ENCODE measurements around the gene GLB1L3.
"Not testable (repeated sequence)": the region's sequence is repeated elsewhere in the genome, so short reads cannot be mapped to it uniquely, and the experiment has no call there.

The GLB1L3 gene

DNA sequence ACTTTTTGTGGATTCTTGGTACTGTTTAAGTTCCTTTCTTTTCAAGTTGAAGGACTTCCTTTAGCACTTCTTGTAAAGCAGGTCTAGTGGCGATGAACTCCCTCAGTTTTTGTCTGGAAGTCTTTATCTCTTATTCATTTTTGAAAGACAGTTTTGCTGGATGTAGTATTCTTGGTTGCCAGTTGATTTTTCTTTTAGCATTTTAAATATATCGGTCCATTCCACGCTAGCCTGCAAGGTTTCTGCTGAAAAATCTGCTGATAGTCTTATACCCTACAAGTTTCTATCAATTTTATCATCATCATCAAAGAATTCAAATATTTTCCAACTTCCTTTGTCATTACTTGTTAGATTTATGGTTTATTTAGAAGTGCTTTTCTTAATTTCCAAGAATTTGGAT is 40.9 kb downstream of the GLB1L3 start:
- DNase-seq, result no peak

DNA sequence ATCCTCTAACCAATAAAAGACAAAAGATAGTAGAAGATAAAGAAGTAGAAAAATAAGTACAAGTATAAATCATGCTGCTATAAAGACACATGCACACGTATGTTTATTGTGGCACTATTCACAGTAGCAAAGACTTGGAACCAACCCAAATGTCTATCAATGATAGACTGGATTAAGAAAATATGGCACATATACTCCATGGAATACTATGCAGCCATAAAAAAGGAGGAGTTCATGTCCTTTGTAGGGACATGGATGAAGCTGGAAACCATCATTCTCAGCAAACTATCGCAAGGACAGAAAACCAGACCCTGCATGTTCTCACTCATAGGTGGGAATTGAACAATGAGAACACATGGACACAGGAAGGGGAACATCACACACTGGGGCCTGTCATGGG is 45.2 kb downstream of the GLB1L3 start:
- DNase-seq, result not testable (repeated sequence)

DNA sequence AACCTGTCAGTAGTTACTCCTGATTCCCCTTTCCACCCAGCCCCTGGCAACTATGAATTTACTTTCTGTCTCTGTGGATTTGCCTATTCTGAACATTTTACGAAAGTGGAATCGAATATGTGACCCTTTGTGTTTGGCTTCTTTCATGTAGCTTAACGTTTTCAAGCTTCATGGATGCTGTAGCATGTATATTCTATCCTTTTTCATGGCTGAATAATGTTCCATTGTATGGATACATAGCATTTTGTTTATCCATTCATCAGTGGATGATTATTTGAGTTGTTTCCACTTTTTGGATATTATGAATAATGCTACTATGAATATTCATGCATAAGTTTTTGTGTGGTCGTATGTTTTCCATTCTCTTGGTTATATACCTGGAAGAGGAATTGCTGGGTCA is 46.4 kb downstream of the GLB1L3 start:
- DNase-seq, result no peak

DNA sequence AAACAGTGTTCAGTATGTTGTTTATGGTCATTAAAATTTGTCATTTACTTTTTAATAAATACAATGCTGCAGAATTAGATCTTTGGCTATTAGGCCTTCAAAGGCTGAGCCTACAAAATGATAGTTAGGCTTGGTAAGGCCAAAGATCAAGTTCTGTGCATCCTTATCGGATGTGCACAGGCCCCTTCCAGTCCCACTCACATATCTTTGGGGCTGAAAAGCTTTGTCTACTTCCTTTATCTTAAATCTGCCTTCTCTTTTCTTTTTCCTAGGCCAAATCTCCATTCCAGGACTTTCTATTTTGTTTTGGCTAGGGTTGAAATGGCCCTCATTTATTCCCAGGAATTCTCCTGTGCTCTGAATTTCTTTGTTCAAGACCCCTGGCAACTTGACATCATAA is 52.3 kb downstream of the GLB1L3 start:
- DNase-seq, result no peak

DNA sequence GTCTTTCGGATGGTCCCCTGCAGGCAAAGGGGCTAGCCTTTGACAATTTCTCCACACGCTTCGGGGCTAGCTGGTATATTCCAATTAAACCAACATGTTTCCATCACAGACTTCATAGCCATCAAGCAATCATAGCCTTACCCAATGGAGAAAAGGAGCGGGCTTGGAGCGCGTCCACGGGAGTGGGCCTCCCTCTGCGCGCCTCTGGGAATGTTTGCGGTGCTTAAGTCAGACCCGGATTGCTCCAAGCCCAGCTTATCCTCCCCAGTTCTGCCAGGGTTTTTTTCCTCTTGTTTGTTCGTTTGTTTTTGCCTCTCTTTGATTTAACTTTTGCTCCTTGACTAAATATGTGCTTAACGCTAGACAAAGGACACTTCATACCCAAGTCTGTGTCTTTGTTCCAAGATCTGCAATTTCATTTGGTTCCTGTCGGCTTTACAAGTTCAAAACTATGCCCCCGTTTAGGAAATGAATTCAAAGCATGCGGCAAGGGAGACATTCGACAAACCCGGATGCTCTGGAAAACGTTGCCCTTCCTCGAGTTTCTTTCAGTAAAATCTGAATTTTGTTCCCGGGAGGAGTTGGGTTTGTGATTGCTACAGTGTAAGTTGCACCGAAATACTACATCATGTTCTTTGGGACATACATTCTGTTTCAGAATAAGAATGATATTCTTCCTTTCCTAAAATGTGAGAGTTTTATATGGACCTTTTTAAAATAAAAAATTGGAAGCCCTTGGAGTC is 54.6 kb downstream of the GLB1L3 start:
- no peak for DNase-seq

DNA sequence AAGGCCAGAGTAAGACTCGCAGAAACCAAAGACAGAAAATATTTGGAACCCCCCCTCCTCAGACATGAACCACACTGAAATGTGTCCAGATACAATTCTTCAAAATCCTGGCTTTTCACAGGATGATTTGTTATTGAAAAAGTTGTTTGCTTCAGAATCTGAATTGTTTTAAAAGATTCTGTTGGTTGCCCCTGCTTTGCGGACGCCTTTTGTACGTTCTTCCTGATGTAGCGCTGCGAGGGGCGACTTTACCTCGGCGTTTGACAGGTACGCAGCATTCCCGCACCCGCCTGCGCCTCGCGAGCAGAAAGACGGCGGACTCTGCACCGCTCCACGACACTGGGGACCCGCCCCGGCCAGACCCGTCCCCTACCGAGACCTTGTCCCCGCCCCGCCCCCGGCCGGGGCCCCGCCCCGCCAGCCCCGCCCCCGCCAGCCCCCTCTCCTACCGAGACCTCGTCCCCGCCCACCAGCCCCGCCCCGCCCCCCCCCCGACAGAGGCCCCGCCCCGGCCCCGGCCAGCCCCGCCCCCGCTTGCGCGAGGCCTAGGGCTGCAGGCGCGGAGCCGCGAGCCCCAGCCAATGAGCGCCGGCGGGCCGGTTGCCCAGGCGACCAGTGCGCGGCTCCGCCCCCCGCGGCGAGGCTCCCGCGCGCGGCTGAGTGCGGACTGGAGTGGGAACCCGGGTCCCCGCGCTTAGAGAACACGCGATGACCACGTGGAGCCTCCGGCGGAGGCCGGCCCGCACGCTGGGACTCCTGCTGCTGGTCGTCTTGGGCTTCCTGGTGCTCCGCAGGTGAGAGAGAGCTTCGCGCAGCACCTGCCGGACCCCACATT is 55.4 kb downstream of the GLB1L3 start, which contains the start of gene GLB1L2:
Gene GLB1L2, plus strand, starts transcription at position 635 of the 835 bp plus-strand sequence. Its CDS starts 74 bp downstream, at position 709.
- peak; percentile 26 for DNase-seq

DNA sequence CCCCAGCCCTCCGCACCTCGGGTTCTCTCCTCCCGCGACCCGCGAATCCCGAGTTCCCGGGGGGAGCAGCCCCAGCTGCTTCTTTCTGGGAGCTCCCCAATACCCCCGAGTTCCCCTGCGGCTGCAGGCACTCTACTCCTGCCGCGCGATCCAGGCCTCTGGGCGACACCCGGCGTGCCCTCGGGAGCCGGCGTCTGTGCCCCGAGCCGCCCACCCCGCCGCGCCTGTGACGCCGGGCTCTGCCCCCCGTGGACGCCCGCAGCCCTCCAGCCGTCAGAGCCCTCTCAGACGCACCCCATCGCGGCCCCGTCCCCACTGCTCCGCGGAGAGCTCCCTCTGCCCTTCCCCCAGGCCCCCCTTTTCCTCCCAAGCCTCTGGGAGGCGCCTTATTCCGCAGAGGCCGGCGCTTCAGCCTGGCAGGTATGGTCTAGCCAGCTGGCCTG is 56.0 kb downstream of the GLB1L3 start:
- DNase-seq, result no peak

DNA sequence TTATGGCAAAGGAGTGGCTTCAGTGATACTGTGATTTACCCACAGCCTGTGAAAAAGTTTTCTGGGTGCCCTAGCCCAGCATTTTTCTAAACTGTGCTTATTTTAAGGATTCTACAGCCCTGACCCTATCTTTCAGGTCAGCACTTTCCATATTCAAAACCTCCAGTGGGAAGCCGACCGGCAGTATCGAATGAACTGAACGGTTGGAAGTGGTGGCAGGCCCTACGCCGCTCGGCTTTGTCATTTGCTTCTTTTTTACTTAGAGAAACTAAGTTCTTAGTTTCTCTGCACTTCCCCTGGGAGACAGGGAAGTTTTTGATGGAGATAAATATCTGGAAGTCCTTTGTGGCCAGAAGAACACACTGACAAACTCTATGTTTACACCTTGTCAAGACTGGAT is 56.6 kb downstream of the GLB1L3 start:
- DNase-seq, result no peak

DNA sequence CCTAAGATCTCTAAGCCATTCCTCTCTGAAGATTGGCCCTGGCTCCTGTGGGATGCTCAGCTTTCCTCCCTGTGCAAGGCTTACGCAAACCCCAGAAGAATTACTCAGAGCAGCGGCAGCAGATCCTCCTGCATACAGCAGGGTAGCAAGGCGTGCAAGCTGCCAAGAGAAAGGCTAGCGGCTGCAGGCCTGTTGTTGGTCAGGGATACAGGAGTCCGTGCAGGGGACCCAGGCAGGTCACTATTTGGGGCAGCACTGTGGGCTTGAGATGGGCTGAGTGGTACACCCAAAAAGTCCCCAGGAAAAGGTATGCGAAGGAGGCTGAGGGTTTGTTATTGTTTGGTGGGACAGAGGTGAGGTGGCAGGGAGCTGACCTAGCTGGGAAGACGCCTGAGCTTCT is 57.1 kb downstream of the GLB1L3 start:
- DNase-seq, result no peak

DNA sequence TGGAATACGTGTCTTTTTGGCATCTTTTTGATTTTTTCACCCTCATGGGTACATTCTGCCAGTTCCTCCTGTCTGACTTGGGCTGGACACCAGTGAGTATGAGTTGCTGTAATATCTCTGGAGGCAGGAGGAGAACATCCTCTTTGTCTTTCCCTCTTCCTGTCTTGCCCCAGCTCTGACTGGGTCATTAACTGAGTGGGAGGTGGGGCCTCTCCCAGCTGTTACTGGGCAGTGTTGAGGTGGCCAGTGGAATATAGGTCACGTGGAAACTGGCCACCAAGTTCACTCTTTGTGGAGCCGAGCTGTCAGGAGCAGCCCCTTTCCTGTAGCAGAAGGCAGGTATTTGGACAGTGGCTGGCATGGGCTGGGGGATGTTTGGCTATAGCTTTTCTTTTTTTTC is 57.8 kb downstream of the GLB1L3 start:
- no peak for DNase-seq

DNA sequence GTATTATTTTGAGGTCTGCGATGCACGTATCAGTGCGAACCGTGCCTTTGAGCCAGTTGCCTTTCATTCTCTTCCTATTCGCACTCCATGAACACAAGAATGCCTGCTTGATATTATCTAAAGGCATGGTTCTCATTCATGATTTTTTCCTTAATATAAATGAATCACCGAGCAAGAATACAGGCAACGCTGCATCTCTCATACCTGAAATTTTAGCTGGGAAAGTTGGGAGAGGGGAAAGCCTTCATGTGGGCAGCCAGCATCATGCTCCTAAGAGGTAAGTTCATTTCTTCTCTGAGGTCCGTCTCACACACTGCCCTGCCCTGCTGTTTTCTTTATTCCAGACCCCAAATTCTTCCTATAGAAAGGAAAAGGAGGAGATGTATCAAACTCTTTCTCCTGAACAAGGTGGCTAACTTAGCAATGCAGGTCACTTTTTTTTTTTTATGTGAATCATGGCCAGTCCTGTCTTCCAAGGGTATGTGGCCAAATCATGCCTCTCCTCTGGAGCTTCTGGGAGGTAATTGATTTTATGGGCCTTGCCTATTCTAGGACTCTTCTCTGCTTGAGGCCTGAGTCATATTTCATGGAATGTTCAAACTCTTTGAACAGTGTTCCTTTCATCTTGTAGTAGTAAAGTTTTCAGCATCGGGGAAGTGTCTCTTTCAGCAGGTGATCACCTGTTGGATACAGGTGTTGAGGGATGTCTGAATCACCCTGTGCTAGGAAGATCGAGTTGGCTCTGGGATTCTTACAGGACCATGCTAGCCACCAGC is 58.8 kb downstream of the GLB1L3 start:
- DNase-seq, result no peak

DNA sequence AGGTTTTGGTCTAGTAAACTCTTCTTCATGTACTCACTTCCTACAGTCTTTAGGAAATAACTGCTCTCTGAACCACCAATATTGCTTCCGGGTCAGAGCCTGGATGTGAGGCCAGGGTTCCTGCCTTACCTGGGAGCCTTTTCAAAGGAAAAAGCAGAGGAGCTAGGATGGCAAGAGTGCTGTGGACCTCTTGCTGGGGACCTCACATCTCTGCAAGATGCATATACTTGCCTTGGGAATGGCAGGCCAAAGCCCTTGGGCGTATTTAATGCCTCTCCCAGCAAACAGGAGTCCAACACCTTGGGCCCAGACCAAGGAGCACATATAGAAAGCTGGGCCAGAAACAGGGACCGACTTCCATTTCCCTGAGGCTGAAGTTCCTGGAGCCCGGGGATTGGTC is 60.9 kb downstream of the GLB1L3 start:
- no peak for DNase-seq

DNA sequence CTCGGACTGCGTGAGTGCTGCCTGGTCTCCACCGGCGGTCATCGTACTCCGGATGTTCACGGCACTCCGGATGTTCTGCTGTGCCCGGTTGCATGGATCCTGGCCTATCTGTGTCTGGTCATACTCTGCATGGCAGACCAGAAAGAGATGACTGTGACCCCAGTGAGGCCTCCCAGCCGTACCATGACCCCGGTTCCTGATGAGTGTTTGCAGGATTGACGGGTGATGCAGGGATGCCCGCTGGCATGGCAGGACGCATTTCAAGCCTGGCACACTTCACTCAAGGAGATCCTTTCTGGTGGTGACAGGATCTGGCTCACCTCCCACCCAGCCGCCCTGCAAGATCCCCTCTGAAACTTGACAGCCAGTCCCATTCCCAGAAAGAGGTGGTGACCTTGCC is 61.9 kb downstream of the GLB1L3 start:
- DNase-seq, result no peak

DNA sequence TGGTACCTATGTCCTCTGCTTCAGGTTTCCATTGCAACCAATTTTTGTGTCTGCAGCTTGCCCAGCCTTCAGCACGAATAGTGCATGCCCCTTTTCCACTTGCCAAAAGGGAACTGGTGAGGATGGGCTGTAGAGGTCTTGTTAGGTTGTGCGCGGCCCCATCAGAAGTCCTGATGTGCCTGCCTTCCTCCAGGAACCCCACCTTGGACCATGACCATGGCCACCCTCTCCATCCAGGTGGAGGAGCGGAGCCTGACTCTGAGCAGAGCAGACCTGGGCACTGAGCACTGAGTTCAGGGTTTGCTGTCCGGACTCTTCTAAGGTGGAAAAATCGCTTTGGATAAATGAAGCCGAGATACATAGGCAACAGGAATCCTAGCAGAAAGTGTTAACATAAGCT is 62.5 kb downstream of the GLB1L3 start:
- no peak for DNase-seq

DNA sequence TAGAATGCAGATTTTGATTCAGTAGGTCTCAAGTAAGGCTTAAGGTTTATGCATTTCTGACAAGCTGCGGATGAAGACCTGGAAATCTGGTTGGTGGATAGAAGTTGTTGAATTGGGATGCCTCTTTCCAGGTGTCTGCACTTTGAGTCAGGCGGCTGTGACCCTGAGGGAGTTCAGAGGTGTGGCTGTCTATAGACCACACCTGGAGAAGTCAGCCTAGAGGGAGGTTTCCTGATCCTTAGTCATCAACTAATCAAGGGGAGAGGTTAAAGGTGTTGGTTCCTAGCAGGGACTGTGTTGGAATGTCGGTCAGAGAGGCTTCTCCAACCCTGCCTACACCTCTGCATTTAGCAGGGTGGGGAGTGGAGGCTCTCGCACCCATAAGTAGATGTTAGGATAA is 63.6 kb downstream of the GLB1L3 start:
- no peak for DNase-seq

DNA sequence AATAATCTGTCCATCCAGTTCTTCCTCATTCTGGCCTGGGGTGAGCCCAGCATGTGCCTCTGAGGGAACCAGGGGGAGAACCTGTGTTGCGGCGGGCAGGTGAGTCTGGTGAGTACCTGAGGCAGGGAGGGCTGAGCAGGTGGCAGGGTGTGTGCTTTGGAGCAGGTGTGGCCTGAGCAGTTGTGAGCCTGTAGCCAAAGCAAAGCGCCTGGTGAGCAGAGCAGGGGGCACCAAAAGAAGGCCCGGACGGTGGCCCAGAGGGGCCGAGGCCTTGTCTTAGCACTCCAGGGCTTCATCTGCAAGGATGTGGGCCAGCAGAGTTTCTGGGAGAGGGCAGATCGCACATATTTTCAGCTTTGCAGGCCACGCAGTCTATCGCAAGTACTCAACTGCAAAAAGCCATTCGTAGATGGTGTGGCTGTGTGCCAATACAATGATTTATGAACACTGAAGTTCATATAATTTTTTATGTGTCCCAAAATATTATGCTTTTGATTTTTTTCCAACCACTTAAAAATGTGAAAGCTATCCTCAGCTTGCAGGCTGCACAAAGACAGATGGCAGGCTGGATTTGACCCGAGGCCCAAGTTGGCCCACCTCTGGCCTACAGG is 64.3 kb downstream of the GLB1L3 start:
- no peak for DNase-seq

DNA sequence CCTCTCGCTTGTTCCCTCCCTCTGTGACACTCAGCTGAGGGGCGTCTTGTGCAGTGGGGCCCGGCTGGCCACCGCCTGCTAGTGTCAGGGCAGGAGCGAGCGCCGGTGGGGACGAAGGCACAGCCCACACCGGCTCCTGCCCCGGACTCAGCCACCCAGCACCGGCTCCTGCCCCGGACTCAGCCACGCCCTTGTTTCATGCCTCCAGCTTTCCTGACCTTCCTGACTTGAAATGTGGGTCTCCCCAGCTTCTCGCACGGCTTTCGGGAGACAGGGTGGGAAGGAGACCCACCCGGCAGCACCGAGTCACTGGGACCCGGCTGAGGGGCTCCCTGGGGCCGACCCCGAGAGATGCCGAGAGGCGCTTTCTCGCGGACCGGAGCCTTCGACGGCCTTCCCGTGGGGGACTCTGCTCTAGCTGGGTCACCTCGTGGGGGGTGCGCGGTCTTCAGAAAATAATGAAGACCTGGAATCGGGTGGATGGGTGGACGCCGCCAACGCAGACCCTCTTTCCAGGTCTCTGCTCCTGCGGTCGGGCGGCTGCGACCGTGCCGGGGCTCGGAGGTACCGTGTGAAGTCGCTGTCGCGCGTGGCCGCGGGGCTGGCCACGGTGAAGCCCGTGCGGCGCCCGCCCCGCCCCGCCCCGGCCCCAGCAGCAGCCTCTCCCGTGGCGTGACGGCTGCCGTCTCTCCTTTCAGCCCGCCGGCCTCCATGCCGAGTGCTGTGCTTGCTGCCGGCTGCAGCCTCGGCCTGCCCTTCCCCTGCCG is 65.8 kb downstream of the GLB1L3 start:
- no peak for DNase-seq

DNA sequence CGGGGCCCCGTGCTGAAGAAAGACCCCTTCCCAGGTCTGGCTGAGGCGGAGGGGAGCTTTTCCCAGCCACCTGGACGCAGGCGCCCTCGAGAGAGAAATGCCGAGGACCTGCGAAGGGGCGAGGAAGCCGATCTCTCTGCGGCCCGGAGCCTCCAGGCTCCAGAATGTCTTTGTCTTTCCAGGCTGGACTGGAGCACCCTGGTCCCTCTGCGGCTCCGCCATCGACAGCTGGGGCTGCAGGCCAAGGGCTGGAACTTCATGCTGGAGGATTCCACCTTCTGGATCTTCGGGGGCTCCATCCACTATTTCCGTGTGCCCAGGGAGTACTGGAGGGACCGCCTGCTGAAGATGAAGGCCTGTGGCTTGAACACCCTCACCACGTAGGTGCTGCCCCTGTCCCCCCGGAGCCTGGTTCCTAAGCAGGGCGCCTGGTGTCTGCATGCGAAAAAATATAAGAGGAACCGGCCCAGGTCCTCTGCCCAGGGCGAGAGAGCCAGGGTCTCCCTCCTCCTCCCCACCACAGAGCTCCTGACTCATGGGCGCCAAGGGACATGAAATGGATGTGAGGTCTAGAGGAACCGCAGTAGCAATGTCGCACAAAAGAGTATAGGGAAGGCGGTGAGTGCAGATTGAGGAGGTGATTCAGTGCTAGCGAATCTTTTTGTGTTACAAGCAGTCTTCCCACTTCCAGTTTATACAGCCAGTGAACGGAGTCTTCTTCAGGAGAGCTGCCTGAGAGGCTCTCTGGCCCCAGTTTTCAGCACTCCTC is 66.6 kb downstream of the GLB1L3 start:
- no peak for DNase-seq

DNA sequence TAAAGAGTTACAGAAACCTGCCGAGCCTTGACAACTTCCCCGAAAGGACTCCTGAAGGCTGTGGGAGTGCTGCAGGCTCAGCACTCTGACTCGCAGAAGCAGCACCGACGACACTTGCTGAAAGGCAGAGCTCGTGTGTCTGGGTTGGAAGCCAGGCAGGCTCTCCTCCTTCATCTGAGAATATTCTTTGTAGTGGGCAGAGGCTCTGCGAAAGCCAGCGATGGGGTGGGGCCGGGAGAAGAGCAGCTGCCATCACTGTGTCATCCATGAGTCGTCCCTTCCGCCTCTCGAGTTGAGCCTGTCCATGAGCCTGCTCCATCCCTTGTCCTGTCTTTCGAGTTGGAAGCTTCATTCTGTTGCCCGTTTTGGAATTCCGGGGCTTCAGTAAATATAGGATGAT is 67.5 kb downstream of the GLB1L3 start:
- no peak for DNase-seq

DNA sequence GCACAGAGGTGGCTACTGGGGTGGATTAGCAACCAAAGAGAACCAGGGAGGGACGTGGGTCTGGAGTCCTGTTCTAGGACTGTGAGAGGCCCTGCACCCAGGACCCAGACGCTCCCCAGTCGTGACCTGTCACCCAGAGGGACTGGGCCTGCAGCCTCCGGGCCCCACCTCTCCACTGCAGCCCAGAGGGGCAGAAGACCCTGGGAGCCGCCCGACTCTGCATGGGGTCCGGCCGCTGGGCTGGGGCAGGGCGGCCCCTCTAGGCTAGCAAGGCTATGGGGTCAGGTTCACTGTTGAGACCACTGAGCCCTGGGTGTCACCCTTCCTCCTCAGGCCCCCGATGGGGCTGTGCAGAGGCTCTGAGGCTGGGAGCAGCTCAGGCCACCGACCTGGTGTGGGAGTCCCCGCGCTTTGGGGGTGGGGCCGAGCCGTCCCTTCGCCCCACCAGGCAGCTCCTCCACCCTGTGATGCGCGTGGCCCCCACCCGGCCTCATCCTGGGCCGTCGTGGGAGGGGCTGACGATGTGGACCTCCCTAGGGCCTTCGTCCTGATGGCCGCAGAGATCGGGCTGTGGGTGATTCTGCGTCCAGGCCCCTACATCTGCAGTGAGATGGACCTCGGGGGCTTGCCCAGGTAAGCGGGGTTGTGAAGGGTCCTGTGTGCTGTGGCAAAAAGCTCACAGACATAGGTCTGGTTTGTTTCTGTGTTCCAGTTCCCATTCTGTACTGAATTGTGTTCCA is 68.5 kb downstream of the GLB1L3 start:
- not testable (repeated sequence) for DNase-seq

DNA sequence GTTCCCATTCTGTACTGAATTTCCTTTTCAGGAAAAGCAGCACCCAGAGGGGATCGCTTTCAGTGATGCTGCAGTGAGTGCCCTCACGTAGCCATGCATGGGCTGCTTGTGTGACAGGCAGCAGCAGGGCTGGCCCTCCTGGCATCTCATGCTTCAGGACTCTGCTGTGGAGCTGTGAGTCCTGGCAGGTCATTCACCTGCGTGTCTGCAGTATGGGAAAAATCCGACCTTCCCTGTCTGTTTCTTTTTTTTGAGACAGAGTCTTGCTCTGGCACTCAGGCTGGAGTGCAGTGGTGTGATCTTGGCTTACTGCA is 69.0 kb downstream of the GLB1L3 start:
- DNase-seq, result no peak
